Erythroblast (primary cell): Measurements from ENCODE around the gene AS3MT.
"Not testable (repeated sequence)": the region's sequence is repeated elsewhere in the genome, so short reads cannot be mapped to it uniquely, and the experiment has no call there.

ENCODE experiments used
- GATA1 ChIP-seq: IDR thresholded peaks from 2 replicates; pipeline ENCODE4 v1.6.1; 2011; ENCODE audit warnings: low read depth, mild to moderate bottlenecking, control low read depth, low read length, moderate library complexity
- POLR2A ChIP-seq: IDR thresholded peaks from 2 replicates; pipeline ENCODE4 v1.6.1; 2011; ENCODE audit warnings: mild to moderate bottlenecking, low read length

- TF ChIP-seq POLR2A, GATA1: not testable (repeated sequence)
Observed at GRCh38 chr10:102928442-102928841, 59.2 kb downstream of the AS3MT start.
